ENCODE results near the gene SMIM26. TPM values are rescaled to one million over a fixed set of nuclear protein-coding genes. Genes with fewer than 3 reads are reported as not detected.

Gene SMIM26
- polyA plus RNA-seq, 4 donors, result 106 to 205 (median 156) TPM

GRCh38 chr20:18529041-18529440, 38.2 kb upstream of the SMIM26 start:
- no peaks in the 10 kb centered on the region for H3K9me3 ChIP-seq (ENCODE audit: control insufficient read depth in 2 of 2, insufficient read depth in 1 of 2, low read depth in 1 of 2, low read length in 1 of 2)
- H3K27ac ChIP-seq (ENCODE audit: low read depth in 1 of 3, low read length in 2 of 3), result no peak overlapping the region
- no peaks in the 10 kb centered on the region for H3K4me1 ChIP-seq (ENCODE audit: control insufficient read depth in 3 of 3, insufficient read depth in 2 of 3, low read depth in 1 of 3, low read length in 2 of 3)
- FAIRE-seq, result no peak
- H3K4me3 ChIP-seq (ENCODE audit: low read depth in 1 of 3, low read length in 3 of 3), result no peak overlapping the region
- DNase-seq, result no peak
- H3K36me3 ChIP-seq (ENCODE audit: control insufficient read depth in 3 of 3, insufficient read depth in 2 of 3, low read depth in 1 of 3, low read length in 3 of 3), result peaks cover 31 to 60% (median 40%) of the 10 kb centered on the region in 3 donors
- no peaks in the 10 kb centered on the region for H3K27me3 ChIP-seq (ENCODE audit: control insufficient read depth in 3 of 3, insufficient read depth in 3 of 3, low read length in 3 of 3)

GRCh38 chr20:18532626-18533025, 34.6 kb upstream of the SMIM26 start:
- DNase-seq (no peak), FAIRE-seq (no peak)
- WGBS, 3 donors, result 86 to 97% (median 88%) methylated on average over 6 of the region's 6 CpGs
- H3K27ac ChIP-seq (ENCODE audit: low read depth in 1 of 3, low read length in 2 of 3), result no peak overlapping the region
- H3K4me1 ChIP-seq (ENCODE audit: control insufficient read depth in 3 of 3, insufficient read depth in 2 of 3, low read depth in 1 of 3, low read length in 2 of 3), result no peaks in the 10 kb centered on the region
- peaks cover 22 to 48% (median 28%) of the 10 kb centered on the region in 3 donors for H3K36me3 ChIP-seq (ENCODE audit: control insufficient read depth in 3 of 3, insufficient read depth in 2 of 3, low read depth in 1 of 3, low read length in 3 of 3)
- no peaks in the 10 kb centered on the region for H3K27me3 ChIP-seq (ENCODE audit: control insufficient read depth in 3 of 3, insufficient read depth in 3 of 3, low read length in 3 of 3)
- no peaks in the 10 kb centered on the region for H3K9me3 ChIP-seq (ENCODE audit: control insufficient read depth in 2 of 2, insufficient read depth in 1 of 2, low read depth in 1 of 2, low read length in 1 of 2)
- H3K4me3 ChIP-seq (ENCODE audit: low read depth in 1 of 3, low read length in 3 of 3), result no peak overlapping the region

GRCh38 chr20:18533491-18533890, 33.7 kb upstream of the SMIM26 start:
- no peak overlapping the region for H3K4me3 ChIP-seq (ENCODE audit: low read depth in 1 of 3, low read length in 3 of 3)
- no peaks in the 10 kb centered on the region for H3K4me1 ChIP-seq (ENCODE audit: control insufficient read depth in 3 of 3, insufficient read depth in 2 of 3, low read depth in 1 of 3, low read length in 2 of 3)
- no peak for FAIRE-seq
- peaks cover 19 to 43% (median 23%) of the 10 kb centered on the region in 3 donors for H3K36me3 ChIP-seq (ENCODE audit: control insufficient read depth in 3 of 3, insufficient read depth in 2 of 3, low read depth in 1 of 3, low read length in 3 of 3)
- 30 to 52% (median 33%) methylated on average over 1 of the region's 1 CpG for WGBS, 3 donors
- H3K9me3 ChIP-seq (ENCODE audit: control insufficient read depth in 2 of 2, insufficient read depth in 1 of 2, low read depth in 1 of 2, low read length in 1 of 2), result no peaks in the 10 kb centered on the region
- H3K27ac ChIP-seq (ENCODE audit: low read depth in 1 of 3, low read length in 2 of 3), result no peak overlapping the region
- no peak for DNase-seq
- no peaks in the 10 kb centered on the region for H3K27me3 ChIP-seq (ENCODE audit: control insufficient read depth in 3 of 3, insufficient read depth in 3 of 3, low read length in 3 of 3)

- H3K36me3 ChIP-seq (ENCODE audit: control insufficient read depth in 3 of 3, insufficient read depth in 2 of 3, low read depth in 1 of 3, low read length in 3 of 3), result peaks cover 19 to 41% (median 20%) of the 10 kb centered on the region in 3 donors
- H3K4me1 ChIP-seq (ENCODE audit: control insufficient read depth in 3 of 3, insufficient read depth in 2 of 3, low read depth in 1 of 3, low read length in 2 of 3), result no peaks in the 10 kb centered on the region
- WGBS, 3 donors, result 83 to 87% (median 86%) methylated on average over 6 of the region's 6 CpGs
- H3K27me3 ChIP-seq (ENCODE audit: control insufficient read depth in 3 of 3, insufficient read depth in 3 of 3, low read length in 3 of 3), result no peaks in the 10 kb centered on the region
- DNase-seq (no peak), FAIRE-seq (no peak)
- H3K9me3 ChIP-seq (ENCODE audit: control insufficient read depth in 2 of 2, insufficient read depth in 1 of 2, low read depth in 1 of 2, low read length in 1 of 2), result no peaks in the 10 kb centered on the region
- H3K4me3 ChIP-seq (ENCODE audit: low read depth in 1 of 3, low read length in 3 of 3), result no peak overlapping the region
- no peak overlapping the region for H3K27ac ChIP-seq (ENCODE audit: low read depth in 1 of 3, low read length in 2 of 3)
Measured at GRCh38 chr20:18533978-18534644, 33.1 kb upstream of the SMIM26 start.

DNA sequence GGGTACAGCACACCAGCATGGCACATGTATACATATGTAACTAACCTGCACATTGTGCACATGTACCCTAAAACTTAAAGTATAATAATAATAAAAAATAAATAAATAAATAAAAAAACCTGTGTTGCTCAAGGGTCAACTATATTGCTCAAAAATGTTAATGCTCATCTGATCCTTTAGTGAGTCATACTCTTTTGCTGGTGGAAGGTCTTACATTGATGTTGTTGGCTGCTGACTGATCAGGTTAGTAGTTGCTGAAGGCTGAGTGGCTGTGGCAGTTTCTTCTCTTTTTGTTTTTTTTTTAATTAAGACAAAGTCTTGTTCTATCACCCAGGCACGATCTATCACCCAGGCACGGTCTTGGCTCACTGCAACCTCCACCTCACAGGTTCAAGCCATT, 29.6 kb upstream of the SMIM26 start:
- FAIRE-seq (no peak), DNase-seq (no peak)
- Histone ChIP-seq H3K36me3 (ENCODE audit: control insufficient read depth in 3 of 3, insufficient read depth in 2 of 3, low read depth in 1 of 3, low read length in 3 of 3) (peaks cover 11 to 26% (median 11%) of the 10 kb centered on the region in 3 donors), H3K27ac (ENCODE audit: low read depth in 1 of 3, low read length in 2 of 3) (no peak overlapping the region), H3K4me1 (ENCODE audit: control insufficient read depth in 3 of 3, insufficient read depth in 2 of 3, low read depth in 1 of 3, low read length in 2 of 3) (no peaks in the 10 kb centered on the region), H3K4me3 (ENCODE audit: low read depth in 1 of 3, low read length in 3 of 3) (no peak overlapping the region), H3K27me3 (ENCODE audit: control insufficient read depth in 3 of 3, insufficient read depth in 3 of 3, low read length in 3 of 3) (no peaks in the 10 kb centered on the region), H3K9me3 (ENCODE audit: control insufficient read depth in 2 of 2, insufficient read depth in 1 of 2, low read depth in 1 of 2, low read length in 1 of 2) (no peaks in the 10 kb centered on the region)
- 96 to 100% (median 97%) methylated on average over 2 of the region's 2 CpGs for WGBS, 3 donors

DNA sequence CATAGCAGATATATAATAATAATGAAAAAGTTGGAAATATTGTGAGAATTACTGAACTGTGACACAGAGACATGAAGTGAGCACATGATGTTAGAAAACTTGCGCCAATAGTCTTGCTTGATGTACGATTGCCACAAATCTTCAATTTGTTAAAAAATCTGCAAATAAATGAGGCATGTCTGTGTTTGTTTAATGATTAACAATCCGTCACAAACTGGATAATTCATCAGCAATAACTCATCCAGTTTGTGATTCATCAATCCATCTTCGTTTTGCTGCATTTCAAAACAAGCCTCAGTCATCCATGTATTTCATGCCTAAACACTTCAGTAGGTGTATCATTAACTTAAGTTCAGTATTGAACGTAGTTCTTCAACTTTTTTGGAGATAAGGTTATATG, 25.5 kb upstream of the SMIM26 start:
- Histone ChIP-seq H3K4me3 (ENCODE audit: low read depth in 1 of 3, low read length in 3 of 3) (no peak overlapping the region), H3K27me3 (ENCODE audit: control insufficient read depth in 3 of 3, insufficient read depth in 3 of 3, low read length in 3 of 3) (no peaks in the 10 kb centered on the region), H3K9me3 (ENCODE audit: control insufficient read depth in 2 of 2, insufficient read depth in 1 of 2, low read depth in 1 of 2, low read length in 1 of 2) (no peaks in the 10 kb centered on the region), H3K4me1 (ENCODE audit: control insufficient read depth in 3 of 3, insufficient read depth in 2 of 3, low read depth in 1 of 3, low read length in 2 of 3) (no peaks in the 10 kb centered on the region), H3K27ac (ENCODE audit: low read depth in 1 of 3, low read length in 2 of 3) (no peak overlapping the region), H3K36me3 (ENCODE audit: control insufficient read depth in 3 of 3, insufficient read depth in 2 of 3, low read depth in 1 of 3, low read length in 3 of 3) (peaks cover 3 to 29% (median 7%) of the 10 kb centered on the region in 3 donors)
- DNase-seq (no peak), FAIRE-seq (no peak)
- WGBS, 3 donors, result 56 to 83% (median 72%) methylated on average over 5 of the region's 5 CpGs

GRCh38 chr20:18543216-18543615, 24.0 kb upstream of the SMIM26 start:
- H3K27me3 ChIP-seq (ENCODE audit: control insufficient read depth in 3 of 3, insufficient read depth in 3 of 3, low read length in 3 of 3), result no peaks in the 10 kb centered on the region
- FAIRE-seq, result no peak
- peak overlapping the region in 1 of 3 donors; percentile 92 for H3K27ac ChIP-seq (ENCODE audit: low read depth in 1 of 3, low read length in 2 of 3)

GRCh38 chr20:18543932-18544331, 23.3 kb upstream of the SMIM26 start:
- peaks cover 8 to 35% (median 12%) of the 10 kb centered on the region in 3 donors for H3K36me3 ChIP-seq (ENCODE audit: control insufficient read depth in 3 of 3, insufficient read depth in 2 of 3, low read depth in 1 of 3, low read length in 3 of 3)
- peak overlapping the region in 2 of 3 donors; percentile 37 to 92 for H3K27ac ChIP-seq (ENCODE audit: low read depth in 1 of 3, low read length in 2 of 3)
- H3K9me3 ChIP-seq (ENCODE audit: control insufficient read depth in 2 of 2, insufficient read depth in 1 of 2, low read depth in 1 of 2, low read length in 1 of 2), result no peaks in the 10 kb centered on the region
- peak in 1 of 2 donors; percentile 81 for DNase-seq
- H3K4me1 ChIP-seq (ENCODE audit: control insufficient read depth in 3 of 3, insufficient read depth in 2 of 3, low read depth in 1 of 3, low read length in 2 of 3), result no peaks in the 10 kb centered on the region
- no peak for FAIRE-seq
- H3K4me3 ChIP-seq (ENCODE audit: low read depth in 1 of 3, low read length in 3 of 3), result no peak overlapping the region
- H3K27me3 ChIP-seq (ENCODE audit: control insufficient read depth in 3 of 3, insufficient read depth in 3 of 3, low read length in 3 of 3), result no peaks in the 10 kb centered on the region
- 14 to 78% (median 48%) methylated on average over 7 of the region's 7 CpGs for WGBS, 3 donors

More at GRCh38 chr20:18543216-18543615, 24.0 kb upstream of the SMIM26 start:
- H3K36me3 ChIP-seq (ENCODE audit: control insufficient read depth in 3 of 3, insufficient read depth in 2 of 3, low read depth in 1 of 3, low read length in 3 of 3), result peaks cover 6 to 33% (median 10%) of the 10 kb centered on the region in 3 donors
- no peaks in the 10 kb centered on the region for H3K9me3 ChIP-seq (ENCODE audit: control insufficient read depth in 2 of 2, insufficient read depth in 1 of 2, low read depth in 1 of 2, low read length in 1 of 2)
- DNase-seq, result no peak
- no peaks in the 10 kb centered on the region for H3K4me1 ChIP-seq (ENCODE audit: control insufficient read depth in 3 of 3, insufficient read depth in 2 of 3, low read depth in 1 of 3, low read length in 2 of 3)
- H3K4me3 ChIP-seq (ENCODE audit: low read depth in 1 of 3, low read length in 3 of 3), result no peak overlapping the region
- 95 to 97% (median 96%) methylated on average over 4 of the region's 4 CpGs for WGBS, 3 donors

DNA sequence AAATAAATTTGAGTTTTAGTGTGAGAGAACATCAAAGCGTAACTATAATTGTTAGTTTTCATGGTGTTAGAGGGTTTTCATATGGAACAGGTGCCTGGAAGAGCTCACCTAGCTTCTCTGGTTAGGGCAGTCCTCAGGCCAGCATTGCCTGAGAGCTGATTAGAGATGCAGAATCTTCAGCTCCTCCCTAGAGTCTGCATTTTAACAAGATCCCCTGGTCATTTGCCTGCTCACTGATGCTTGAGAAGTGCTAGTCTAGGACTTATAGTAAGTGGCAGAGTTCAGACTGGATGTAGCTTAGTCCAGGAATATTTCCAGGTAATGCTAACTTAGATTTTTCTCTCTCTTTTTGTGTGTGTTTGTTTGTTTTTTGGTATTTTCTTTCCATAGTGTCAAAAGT, 21.7 kb upstream of the SMIM26 start:
- H3K9me3 ChIP-seq (ENCODE audit: control insufficient read depth in 2 of 2, insufficient read depth in 1 of 2, low read depth in 1 of 2, low read length in 1 of 2), result no peaks in the 10 kb centered on the region
- no peaks in the 10 kb centered on the region for H3K27me3 ChIP-seq (ENCODE audit: control insufficient read depth in 3 of 3, insufficient read depth in 3 of 3, low read length in 3 of 3)
- WGBS, 3 donors, result 90 to 95% (median 94%) methylated on average over 1 of the region's 1 CpG
- no peak for FAIRE-seq
- H3K4me3 ChIP-seq (ENCODE audit: low read depth in 1 of 3, low read length in 3 of 3), result no peak overlapping the region
- no peak overlapping the region for H3K27ac ChIP-seq (ENCODE audit: low read depth in 1 of 3, low read length in 2 of 3)
- no peaks in the 10 kb centered on the region for H3K4me1 ChIP-seq (ENCODE audit: control insufficient read depth in 3 of 3, insufficient read depth in 2 of 3, low read depth in 1 of 3, low read length in 2 of 3)
- no peak for DNase-seq
- peaks cover 8 to 43% (median 12%) of the 10 kb centered on the region in 3 donors for H3K36me3 ChIP-seq (ENCODE audit: control insufficient read depth in 3 of 3, insufficient read depth in 2 of 3, low read depth in 1 of 3, low read length in 3 of 3)

Data from small intestine (tissue), 7 donors.